GM18505 (cell line): Measurements from ENCODE around the gene DDRGK1.

ENCODE experiments used
- ATAC-seq: cut with Tn5 transposase; IDR thresholded peaks from one replicate; pipeline ENCODE4 v1.9.1; 2021; ENCODE audit not compliant: unreplicated experiment
- POLR2A ChIP-seq: IDR thresholded peaks from 4 replicates; pipeline ENCODE4 v1.6.1; 2011; ENCODE audit warnings: borderline replicate concordance; ENCODE audit not compliant: insufficient read depth, insufficient read length; ENCODE audit errors: extremely low read depth

The DDRGK1 gene

GRCh38 chr20:3239867-3240775 is 35.6 kb upstream of the DDRGK1 start:
- TF ChIP-seq POLR2A: no peak
- ATAC-seq: no peak

GRCh38 chr20:3239026-3239866 is 34.8 kb upstream of the DDRGK1 start, which contains the start of gene SLC4A11:
TSS of gene SLC4A11 (minus strand) at chr20:3239190. CDS start at chr20:3239137, 53 bp downstream.
- no peak for ATAC-seq
- no peak for TF ChIP-seq POLR2A

GRCh38 chr20:3238616-3239025 is 34.1 kb upstream of the DDRGK1 start:
- ATAC-seq: no peak
- no peak for TF ChIP-seq POLR2A

- ATAC-seq: no peak
- no peak for TF ChIP-seq POLR2A
These were observed 33.6 kb upstream of the DDRGK1 start for GRCh38 chr20:3237958-3238615.

- ATAC-seq: no peak
- TF ChIP-seq POLR2A: no peak
These were observed 32.8 kb upstream of the DDRGK1 start for GRCh38 chr20:3237011-3237957.

GRCh38 chr20:3235666-3236324 is 31.3 kb upstream of the DDRGK1 start:
- no peak for ATAC-seq
- TF ChIP-seq POLR2A: no peak

GRCh38 chr20:3233991-3234498 is 29.6 kb upstream of the DDRGK1 start:
- no peak for TF ChIP-seq POLR2A
- no peak for ATAC-seq

GRCh38 chr20:3233131-3233990 is 28.9 kb upstream of the DDRGK1 start:
- TF ChIP-seq POLR2A: no peak
- no peak for ATAC-seq

GRCh38 chr20:3231889-3232588 is 27.6 kb upstream of the DDRGK1 start:
- no peak for ATAC-seq
- TF ChIP-seq POLR2A: no peak

- TF ChIP-seq POLR2A: no peak
- no peak for ATAC-seq
These were observed 26.6 kb upstream of the DDRGK1 start for GRCh38 chr20:3231116-3231515.

GRCh38 chr20:3229798-3230197 is 25.3 kb upstream of the DDRGK1 start:
- no peak for ATAC-seq
- no peak for TF ChIP-seq POLR2A

GRCh38 chr20:3229158-3229557 is 24.7 kb upstream of the DDRGK1 start:
- no peak for ATAC-seq
- no peak for TF ChIP-seq POLR2A
